Measurements from ENCODE around the gene OS9. TPM values are rescaled to one million over a fixed set of nuclear protein-coding genes. Genes with fewer than 3 reads are reported as not detected.

OS9 gene
- total and polyA plus RNA-seq, 4 donors: 136 to 357 (median 216) TPM

DNA sequence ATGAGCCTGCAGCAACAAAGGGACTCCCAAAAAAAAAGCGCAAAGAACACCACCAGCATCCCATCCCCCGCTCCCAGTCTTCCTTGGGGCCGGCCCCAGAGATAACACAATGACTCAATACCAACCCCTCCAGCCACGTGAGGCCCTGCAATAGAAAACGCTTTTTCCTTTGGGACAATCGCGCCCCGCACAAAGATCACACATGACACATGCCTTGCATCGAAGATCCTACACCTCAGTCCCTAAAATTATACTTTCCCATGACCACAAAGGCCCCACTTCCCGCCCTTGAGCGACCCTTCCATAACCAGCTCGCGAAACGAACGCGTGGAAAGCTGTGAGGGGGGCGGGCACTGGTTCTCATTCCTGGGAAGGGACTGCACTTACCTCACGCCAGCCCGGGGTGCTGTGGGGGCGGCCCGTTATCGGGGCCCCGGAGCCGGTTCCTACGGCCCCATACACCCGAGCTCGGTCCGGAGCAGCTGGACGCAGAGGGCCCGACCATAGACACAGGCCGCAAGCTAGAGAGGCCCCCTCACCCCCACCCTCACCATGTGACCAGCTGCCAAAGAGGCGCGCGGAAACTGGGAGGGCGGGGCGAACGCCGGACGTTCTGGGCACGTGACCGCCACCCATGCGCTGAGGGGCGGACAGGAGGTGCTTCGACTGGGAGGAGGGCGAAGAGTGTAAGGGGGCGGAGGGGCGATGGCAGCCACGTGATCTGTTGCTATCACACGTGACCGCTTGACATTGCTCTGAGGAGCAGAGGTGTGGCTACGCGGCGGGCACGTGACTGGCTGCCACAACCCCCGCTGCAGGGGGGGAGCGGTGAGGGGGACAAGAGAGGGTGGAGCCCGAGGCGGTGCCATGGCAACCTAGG, 58.1 kb downstream of the OS9 start, which contains the start of gene CDK4:
Gene CDK4, minus strand, starts transcription at position 523 of the 880 bp plus-strand sequence. CDS start 593 bp downstream, outside the sequence.
- peak within 1 kb of the TSS; percentile 74 to 83 for H3K9ac ChIP-seq (ENCODE audit: low read depth in 1 of 2, low read length in 2 of 2)
- peak within 1 kb of the TSS; percentile 69 to 83 for H3K27ac ChIP-seq (ENCODE audit: low read depth in 1 of 2, low read length in 2 of 2)
- DNase-seq (ENCODE audit: low spot score): peak; percentile 96
- peak within 1 kb of the TSS; percentile 85 to 87 (median 85) for H3K4me3 ChIP-seq (ENCODE audit: low read depth in 1 of 3, low read length in 3 of 3)
- TF ChIP-seq RXRA (IDR thresholded peaks at IDR 0.05): peak; percentile 48 to 57
- TF ChIP-seq, protein P1, sequence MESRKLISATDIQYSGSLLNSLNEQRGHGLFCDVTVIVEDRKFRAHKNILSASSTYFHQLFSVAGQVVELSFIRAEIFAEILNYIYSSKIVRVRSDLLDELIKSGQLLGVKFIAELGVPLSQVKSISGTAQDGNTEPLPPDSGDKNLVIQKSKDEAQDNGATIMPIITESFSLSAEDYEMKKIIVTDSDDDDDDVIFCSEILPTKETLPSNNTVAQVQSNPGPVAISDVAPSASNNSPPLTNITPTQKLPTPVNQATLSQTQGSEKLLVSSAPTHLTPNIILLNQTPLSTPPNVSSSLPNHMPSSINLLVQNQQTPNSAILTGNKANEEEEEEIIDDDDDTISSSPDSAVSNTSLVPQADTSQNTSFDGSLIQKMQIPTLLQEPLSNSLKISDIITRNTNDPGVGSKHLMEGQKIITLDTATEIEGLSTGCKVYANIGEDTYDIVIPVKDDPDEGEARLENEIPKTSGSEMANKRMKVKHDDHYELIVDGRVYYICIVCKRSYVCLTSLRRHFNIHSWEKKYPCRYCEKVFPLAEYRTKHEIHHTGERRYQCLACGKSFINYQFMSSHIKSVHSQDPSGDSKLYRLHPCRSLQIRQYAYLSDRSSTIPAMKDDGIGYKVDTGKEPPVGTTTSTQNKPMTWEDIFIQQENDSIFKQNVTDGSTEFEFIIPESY (IDR thresholded peaks at IDR 0.05): no peak
- TF ChIP-seq, protein P2, sequence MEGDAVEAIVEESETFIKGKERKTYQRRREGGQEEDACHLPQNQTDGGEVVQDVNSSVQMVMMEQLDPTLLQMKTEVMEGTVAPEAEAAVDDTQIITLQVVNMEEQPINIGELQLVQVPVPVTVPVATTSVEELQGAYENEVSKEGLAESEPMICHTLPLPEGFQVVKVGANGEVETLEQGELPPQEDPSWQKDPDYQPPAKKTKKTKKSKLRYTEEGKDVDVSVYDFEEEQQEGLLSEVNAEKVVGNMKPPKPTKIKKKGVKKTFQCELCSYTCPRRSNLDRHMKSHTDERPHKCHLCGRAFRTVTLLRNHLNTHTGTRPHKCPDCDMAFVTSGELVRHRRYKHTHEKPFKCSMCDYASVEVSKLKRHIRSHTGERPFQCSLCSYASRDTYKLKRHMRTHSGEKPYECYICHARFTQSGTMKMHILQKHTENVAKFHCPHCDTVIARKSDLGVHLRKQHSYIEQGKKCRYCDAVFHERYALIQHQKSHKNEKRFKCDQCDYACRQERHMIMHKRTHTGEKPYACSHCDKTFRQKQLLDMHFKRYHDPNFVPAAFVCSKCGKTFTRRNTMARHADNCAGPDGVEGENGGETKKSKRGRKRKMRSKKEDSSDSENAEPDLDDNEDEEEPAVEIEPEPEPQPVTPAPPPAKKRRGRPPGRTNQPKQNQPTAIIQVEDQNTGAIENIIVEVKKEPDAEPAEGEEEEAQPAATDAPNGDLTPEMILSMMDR (IDR thresholded peaks at IDR 0.05; ENCODE audit: low read depth, low read length, missing input control): no peak
- peak; percentile 81 for TF ChIP-seq SP1 (IDR thresholded peaks at IDR 0.05)
- TF ChIP-seq NR2F2 (IDR thresholded peaks at IDR 0.05): no peak
- TF ChIP-seq HNF4A (conservative IDR thresholded peaks at IDR 0.05): peak; percentile 30 to 37
- TF ChIP-seq HNF4G (IDR thresholded peaks at IDR 0.05): no peak
- TF ChIP-seq, protein P3, sequence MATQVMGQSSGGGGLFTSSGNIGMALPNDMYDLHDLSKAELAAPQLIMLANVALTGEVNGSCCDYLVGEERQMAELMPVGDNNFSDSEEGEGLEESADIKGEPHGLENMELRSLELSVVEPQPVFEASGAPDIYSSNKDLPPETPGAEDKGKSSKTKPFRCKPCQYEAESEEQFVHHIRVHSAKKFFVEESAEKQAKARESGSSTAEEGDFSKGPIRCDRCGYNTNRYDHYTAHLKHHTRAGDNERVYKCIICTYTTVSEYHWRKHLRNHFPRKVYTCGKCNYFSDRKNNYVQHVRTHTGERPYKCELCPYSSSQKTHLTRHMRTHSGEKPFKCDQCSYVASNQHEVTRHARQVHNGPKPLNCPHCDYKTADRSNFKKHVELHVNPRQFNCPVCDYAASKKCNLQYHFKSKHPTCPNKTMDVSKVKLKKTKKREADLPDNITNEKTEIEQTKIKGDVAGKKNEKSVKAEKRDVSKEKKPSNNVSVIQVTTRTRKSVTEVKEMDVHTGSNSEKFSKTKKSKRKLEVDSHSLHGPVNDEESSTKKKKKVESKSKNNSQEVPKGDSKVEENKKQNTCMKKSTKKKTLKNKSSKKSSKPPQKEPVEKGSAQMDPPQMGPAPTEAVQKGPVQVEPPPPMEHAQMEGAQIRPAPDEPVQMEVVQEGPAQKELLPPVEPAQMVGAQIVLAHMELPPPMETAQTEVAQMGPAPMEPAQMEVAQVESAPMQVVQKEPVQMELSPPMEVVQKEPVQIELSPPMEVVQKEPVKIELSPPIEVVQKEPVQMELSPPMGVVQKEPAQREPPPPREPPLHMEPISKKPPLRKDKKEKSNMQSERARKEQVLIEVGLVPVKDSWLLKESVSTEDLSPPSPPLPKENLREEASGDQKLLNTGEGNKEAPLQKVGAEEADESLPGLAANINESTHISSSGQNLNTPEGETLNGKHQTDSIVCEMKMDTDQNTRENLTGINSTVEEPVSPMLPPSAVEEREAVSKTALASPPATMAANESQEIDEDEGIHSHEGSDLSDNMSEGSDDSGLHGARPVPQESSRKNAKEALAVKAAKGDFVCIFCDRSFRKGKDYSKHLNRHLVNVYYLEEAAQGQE (IDR thresholded peaks at IDR 0.05): peak; percentile 66
- peak; percentile 29 for TF ChIP-seq FOXA2 (IDR thresholded peaks at IDR 0.05)
- TF ChIP-seq, protein P4, sequence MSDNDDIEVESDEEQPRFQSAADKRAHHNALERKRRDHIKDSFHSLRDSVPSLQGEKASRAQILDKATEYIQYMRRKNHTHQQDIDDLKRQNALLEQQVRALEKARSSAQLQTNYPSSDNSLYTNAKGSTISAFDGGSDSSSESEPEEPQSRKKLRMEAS (IDR thresholded peaks at IDR 0.05): peak; percentile 92
- peak in 1 of 2 donors; percentile 88 for TF ChIP-seq GABPA (IDR thresholded peaks at IDR 0.05 in 1 of 2, conservative IDR thresholded peaks at IDR 0.05 in 1 of 2)
- peak; percentile 53 for TF ChIP-seq YY1 (IDR thresholded peaks at IDR 0.05)
- no peak for TF ChIP-seq RAD21 (IDR thresholded peaks at IDR 0.05)
- TF ChIP-seq, protein P5, sequence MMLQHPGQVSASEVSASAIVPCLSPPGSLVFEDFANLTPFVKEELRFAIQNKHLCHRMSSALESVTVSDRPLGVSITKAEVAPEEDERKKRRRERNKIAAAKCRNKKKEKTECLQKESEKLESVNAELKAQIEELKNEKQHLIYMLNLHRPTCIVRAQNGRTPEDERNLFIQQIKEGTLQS (IDR thresholded peaks at IDR 0.05): peak; percentile 22
- peak; percentile 29 for TF ChIP-seq FOXA1 (IDR thresholded peaks at IDR 0.05)
- TF ChIP-seq TAF1 (conservative IDR thresholded peaks at IDR 0.05): peak; percentile 17
- peak; percentile 83 to 97 for TF ChIP-seq EGR1 (IDR thresholded peaks at IDR 0.05; ENCODE audit: low read depth in 2 of 2)
- no peak for TF ChIP-seq JUND (IDR thresholded peaks at IDR 0.05)
- peaks cover 6 to 35% (median 27%) of the 10 kb centered on the region in 4 donors for H3K4me1 ChIP-seq (ENCODE audit: control insufficient read depth in 4 of 4, insufficient read depth in 4 of 4, low read length in 3 of 4)
- peaks cover 4 to 17% (median 13%) of the 10 kb centered on the region in 4 donors for H3K36me3 ChIP-seq (ENCODE audit: control insufficient read depth in 4 of 4, insufficient read depth in 3 of 4, low read depth in 1 of 4, low read length in 3 of 4)
- H3K27me3 ChIP-seq (ENCODE audit: control insufficient read depth in 4 of 4, insufficient read depth in 4 of 4, low read length in 3 of 4): no peaks in the 10 kb centered on the region
- under 1% methylated on average over 58 of the region's 58 CpGs for WGBS
- no peaks in the 10 kb centered on the region for H3K9me3 ChIP-seq (ENCODE audit: control insufficient read depth in 4 of 4, low read length in 3 of 4)
